GM18873 (cell line): ENCODE measurements around the gene ZNF337.
"Not testable (repeated sequence)": the region's sequence is repeated elsewhere in the genome, so short reads cannot be mapped to it uniquely, and the experiment has no call there.

ENCODE experiments used
- ATAC-seq: cut with Tn5 transposase; IDR thresholded peaks from one replicate; pipeline ENCODE4 v1.9.1; 2021; ENCODE audit warnings: mild to moderate bottlenecking, moderate library complexity, moderate number of reproducible peaks; ENCODE audit not compliant: unreplicated experiment, low FRiP score

The ZNF337 gene

DNA sequence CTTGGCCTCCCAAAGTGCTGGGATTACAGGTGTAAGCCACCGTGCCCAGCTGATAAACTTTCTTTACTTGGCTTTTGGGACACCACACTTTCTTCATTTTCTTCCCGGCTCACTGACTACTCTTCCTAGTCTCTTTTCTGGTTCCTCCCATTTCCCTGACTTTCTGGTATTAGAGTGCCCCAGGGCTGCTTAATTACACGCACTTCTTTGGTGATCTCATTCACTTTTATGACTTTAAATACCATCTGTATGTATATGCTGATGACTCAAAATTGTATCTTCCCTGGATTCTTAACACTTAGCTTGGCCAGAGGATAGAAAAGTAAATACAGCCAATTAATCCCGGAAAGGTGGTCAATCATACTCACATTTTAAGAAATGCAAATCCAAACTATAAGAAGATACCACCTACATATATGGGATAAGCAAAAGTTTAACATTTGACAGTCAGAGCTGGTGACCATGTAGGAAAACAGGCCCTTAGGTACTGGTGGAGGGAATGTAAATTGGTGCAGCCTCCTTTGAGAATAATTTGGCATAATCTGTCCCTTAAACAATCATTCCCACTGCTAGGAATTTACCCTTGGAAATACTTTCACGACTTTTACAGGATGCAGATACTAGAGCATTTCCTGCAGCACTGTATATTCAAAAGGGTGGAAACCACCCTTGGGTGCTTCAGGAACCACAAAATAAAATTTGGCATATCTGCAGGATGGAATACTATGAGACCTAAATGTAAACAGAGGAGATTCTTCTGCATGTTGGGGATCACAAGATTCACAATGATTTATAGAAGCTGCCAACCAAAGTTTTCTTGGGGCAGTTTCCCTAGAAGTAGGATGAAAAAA is 63.5 kb downstream of the ZNF337 start:
- ATAC-seq, result no peak

DNA sequence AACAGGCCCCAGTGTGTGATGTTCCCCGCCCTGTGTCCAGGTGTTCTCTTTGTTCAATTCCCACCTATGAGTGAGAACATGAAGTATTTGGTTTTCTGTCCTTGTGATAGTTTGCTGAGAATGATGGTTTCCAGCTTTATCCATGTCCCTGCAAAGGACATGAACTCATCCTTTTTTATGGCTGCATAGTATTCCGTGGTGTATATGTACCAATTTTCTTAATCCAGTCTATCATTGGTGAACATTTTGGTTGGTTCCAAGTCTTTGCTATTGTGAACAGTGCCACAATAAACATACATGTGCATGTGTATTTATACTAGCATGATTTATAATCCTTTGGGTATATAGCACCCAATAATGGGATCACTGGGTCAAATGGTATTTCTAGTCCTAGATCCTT is 66.0 kb downstream of the ZNF337 start:
- ATAC-seq, result not testable (repeated sequence)

DNA sequence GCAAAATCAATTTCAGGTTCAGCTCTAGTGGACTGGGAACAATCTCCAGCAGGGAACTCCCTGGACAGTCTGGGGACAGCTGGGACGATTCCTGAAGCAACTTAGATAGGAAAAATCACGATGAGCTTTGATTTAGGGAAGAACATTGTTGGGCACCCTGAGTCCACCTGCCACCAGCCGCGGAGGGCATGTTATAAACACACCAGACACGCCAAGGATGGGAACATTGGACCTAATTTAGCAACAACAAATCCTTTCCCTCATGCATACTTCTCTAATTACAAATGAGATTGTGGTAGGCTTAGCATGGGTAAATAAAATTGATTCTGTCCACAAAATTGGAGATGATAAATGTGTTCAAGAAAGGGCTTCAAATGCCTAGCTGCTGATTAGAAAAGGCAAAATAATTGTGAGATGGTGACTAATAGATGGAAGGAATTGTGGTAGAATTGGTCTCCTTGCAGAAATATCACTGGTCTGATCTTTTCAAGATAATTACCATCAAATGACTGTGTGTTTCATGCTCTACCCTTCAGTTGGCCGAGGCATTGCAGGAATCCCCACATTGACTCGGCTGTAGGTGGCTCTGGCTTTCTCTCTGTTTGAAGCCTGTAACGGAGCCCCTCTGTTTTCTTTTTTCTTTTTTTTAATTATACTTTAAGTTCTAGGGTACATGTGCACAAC is 66.7 kb downstream of the ZNF337 start:
- no peak for ATAC-seq

DNA sequence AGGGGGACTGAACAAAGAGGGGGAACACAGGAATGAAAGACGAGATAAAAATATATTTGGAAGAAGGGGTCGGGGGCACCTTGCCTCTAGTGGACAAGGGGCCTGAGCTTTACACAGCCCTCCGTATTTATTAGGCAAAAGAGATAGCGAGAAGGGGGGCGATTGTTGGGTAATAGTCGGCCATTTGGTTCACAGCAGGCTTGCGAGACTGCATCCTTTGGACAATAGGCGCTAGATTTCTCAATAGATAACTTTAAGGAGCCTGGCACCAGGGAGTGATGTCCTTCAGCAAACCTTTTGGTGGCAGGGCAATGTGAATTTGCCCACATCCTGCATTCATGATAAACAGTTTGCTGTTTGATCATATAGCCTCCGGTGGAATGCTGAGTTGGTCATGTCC is 69.9 kb downstream of the ZNF337 start:
- no peak for ATAC-seq

DNA sequence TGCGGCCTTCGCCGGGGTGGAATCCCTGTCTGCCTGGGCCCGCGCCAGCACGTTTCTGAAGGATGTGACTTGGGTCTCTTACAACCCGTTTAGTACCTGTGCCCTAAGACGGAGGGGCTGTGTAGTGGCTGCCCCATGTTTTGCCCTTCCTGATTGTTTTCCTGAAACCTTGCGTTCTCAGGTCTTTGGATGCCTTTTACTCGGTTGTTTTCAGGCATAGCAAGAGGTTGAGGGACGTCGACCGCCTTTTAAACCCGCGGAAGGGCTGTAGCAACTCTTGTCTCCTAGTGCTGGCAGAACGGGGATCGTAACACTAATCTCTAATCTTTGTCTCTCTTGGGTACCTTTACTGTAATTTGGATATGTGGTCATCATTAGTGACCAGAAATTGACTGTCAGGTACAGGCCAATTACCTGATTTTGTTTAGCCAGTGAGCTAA is 72.1 kb downstream of the ZNF337 start:
- no peak for ATAC-seq
